ENCODE results near the gene AMIGO3. TPM values are rescaled to one million over a fixed set of nuclear protein-coding genes. Genes with fewer than 3 reads are reported as not detected.

Gene AMIGO3
- total RNA-seq, 1 donor from 2014 or later = not detected

GRCh38 chr3:49727154-49727923, 7.9 kb upstream of the AMIGO3 start:
- intact Hi-C loops (cut with micrococcal nuclease) = no loop called here
- ATAC-seq (no peak), DNase-seq (no peak)

DNA sequence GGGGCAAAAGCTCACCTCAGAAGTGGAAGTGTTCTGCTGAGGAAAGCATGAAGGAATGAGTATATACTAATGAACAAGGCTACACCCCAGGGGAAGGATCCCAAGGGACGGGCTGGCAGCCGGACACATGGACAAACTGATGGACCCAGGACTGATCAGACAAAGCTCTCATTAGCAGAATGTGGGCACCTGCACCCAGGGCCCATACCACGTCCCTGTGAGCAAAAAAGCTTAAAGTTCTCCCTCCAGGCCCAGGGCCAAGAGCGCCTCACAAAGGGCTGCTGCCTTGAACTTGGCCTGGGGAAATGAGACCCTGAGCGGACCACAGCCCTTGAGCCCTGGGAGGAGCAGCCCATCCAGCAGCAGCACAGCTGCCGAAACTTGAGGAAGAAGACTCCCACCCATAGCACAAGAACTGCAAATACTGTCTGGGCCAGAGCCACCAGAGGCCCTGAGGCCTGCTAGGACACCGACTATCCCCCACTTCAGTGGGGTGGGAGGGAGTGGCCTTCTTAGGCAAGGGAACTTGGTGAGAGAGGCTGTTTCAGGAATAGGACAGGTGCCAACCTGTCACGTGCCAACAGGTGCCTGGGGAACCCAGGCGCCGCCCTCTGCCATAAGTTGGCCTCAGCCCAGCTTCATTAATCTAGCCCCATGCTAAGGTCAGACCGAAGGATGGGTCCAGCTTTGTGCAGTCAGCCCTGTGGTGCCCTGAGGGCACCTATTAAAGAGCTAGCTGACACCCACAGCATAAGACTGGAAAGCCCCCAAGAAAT, 6.6 kb upstream of the AMIGO3 start:
- ATAC-seq (no peak), DNase-seq (no peak)
- intact Hi-C loops (cut with micrococcal nuclease) = no loop called here

DNA sequence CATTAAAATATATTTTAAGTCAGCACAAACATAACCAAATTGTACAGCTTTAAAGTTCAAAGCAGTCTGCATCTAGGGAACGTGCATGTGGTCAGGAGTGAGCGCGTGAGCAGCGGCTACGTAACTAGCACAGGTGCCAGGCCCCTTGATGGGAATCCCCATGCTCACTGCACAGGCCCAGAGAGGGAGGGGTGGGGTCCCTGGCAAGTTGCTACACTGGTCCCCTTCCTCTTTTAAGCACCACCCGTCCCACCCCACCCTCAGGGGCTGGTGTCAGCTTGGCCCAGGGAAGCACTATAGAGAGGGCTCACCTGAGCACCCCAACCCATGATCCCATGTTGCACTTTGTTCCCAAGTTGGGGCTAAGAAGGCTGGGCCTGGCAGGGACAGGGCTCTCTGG, 5.1 kb upstream of the AMIGO3 start:
- ATAC-seq = no peak
- intact Hi-C loops (cut with micrococcal nuclease) = no loop called here
- DNase-seq = no peak

DNA sequence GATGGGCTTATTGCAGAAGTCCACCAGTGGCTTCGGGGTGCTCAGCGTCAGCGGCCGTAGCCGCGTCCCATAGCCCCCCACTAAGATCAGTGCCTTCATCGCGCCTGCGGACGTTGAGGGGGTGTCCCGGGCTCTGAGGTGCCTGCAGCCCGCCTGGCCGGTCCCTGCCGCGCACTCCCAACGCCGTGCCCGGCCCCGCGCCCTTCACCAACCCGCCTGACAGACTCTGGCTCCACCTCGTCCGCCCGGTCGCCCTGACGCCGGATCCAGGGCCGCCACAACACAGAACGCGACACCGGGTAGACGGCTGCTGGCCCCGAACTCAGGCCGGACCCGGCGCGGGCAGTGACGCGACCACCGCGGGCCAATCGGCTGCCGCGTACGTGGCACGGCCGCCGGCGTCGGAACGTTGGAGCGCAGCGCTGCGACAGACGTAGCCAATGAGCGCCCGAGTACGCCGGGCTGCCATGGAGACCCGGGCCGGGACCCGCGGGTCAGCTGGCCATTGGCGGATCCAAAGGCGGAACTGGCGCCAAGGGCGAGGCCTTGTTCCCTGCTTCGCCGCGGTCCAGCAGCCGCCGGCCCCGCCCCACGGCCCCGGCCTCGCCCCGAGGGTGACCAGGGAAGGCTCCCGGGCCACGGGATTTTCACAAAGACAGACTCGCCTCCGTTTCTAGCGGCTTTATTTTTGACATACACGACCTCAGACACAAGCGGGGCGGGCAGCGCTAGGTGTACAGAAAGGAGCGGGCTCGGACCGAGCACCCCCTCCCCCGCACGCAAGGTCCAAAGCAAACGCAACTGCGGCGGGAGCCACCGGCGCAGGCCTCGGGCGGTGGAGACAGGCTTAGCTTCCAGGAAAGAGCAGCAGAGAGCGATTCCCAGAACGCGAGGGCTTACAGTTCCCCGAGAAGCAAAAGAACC, 4.4 kb upstream of the AMIGO3 start, which contains the start of gene GMPPB:
GMPPB (minus strand) TSS at position 324 of the 924 bp plus-strand sequence; CDS start at position 99, 225 bp downstream.
- peak; percentile 89 for ATAC-seq
- intact Hi-C loops (cut with micrococcal nuclease) = no loop called here
- DNase-seq = peak; percentile 99

DNA sequence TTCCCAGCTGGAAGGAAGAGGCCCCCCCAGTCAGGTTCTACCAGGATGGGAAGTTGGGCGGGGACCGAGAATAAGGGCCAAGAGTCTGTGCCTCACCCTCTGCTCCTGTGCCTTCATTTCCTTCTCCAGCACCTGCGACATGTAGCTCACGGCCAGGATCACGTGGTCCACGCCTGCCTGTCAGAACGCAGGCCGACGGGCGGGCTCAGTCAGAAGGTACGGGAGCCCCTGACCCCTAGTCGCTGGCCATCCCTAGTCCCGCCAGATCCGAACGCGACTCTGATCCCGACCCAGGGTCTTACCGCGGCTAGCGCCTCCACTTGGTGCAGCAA, 3.8 kb upstream of the AMIGO3 start:
- ATAC-seq (peak; percentile 13), DNase-seq (peak; percentile 72)
- intact Hi-C loops (cut with micrococcal nuclease) = no loop called here

- no peak for DNase-seq
- intact Hi-C loops (cut with micrococcal nuclease) = no loop called here
- no peak for ATAC-seq
Observed at GRCh38 chr3:49722896-49723295, 3.4 kb upstream of the AMIGO3 start.

- intact Hi-C loops (cut with micrococcal nuclease) = no loop called here
- DNase-seq = no peak
- ATAC-seq = no peak
Observed at GRCh38 chr3:49721896-49722781, 2.7 kb upstream of the AMIGO3 start.

DNA sequence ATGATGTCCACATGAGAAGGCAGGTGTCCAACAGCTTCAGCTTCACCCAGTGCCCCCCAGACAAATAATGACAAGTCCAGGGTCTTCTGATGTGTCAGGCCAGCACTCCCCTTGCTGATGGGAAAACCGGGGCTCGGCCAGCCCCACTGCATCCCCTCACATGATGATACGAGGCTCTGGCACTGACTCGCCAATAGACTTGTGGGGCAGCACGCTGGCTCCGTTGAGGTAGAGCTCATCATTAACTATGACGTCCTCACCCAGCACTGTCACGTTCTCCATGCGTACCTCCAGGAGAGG, 2.1 kb upstream of the AMIGO3 start:
- intact Hi-C loops (cut with micrococcal nuclease) = no loop called here
- ATAC-seq (no peak), DNase-seq (no peak)

GRCh38 chr3:49720855-49721595, 1.5 kb upstream of the AMIGO3 start:
- intact Hi-C loops (cut with micrococcal nuclease) = no loop called here
- ATAC-seq = no peak
- no peak for DNase-seq

GRCh38 chr3:49718858-49719213, 648 bp downstream of the AMIGO3 start:
- ATAC-seq (no peak), DNase-seq (no peak)
- intact Hi-C loops (cut with micrococcal nuclease) = no loop called here

- no peak for DNase-seq
- intact Hi-C loops (cut with micrococcal nuclease) = no loop called here
- ATAC-seq = no peak
Observed at GRCh38 chr3:49717959-49718857, 1.3 kb downstream of the AMIGO3 start.

DNA sequence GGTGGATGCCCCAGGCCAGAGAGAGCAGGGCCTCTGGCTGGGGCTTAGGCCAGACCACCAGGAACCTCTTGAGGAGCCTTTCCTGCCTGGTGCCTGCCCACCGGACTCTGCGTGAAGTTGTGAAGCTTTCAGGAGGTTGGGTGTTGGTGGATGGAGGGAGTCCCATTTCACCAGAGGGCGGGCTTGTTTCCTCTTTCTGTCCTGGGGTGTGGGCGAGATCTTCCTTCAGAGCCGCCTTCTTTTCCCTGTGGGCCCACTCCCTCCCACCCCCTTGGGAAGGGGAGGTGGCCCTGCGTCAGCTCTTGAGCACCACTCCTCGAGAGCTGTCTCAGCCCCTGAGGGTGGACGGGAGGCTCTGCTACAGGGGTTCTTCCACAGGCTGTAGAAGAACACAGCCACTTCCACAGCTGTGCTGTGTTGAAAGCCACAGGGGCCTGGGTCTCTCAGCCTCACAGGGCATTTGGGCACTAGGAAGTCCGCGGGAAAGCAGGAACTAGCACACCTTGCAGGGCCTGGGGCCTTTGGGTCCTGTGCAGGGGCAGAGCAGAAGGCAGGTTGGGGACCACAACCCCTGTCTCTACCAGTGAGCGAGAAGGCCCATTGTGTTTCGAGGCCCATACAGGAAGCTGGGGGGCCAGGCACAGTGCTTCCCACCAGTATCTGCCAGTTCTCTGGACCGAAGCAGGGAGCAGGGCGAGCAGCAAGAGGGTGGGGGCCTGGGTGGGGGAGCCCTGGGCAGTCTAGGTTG, 2.1 kb downstream of the AMIGO3 start:
- DNase-seq (no peak), ATAC-seq (no peak)
- intact Hi-C loops (cut with micrococcal nuclease) = no loop called here

- DNase-seq = peak; percentile 25
- intact Hi-C loops (cut with micrococcal nuclease) = no loop called here
- ATAC-seq = no peak
Observed at GRCh38 chr3:49716691-49717210, 2.7 kb downstream of the AMIGO3 start.

DNA sequence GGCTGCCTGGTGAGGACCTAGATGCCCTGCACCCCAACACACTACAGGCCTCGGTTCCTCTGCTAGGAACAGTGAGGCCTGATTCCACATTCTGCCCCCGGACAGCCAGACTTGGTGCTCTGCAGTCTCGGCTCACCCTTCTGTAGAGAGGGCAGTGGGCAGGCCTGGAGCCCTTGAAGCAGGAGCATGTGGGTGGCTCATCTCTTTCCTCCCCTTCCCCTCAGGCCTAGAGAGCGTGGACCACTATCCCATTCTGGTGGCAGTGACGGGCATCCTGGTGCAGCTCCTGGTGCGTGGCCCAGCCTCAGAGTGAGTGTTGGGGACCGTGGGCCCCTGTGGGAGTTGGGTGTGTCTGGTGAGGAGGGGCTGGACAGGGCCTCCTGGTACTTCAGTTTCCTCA, 3.3 kb downstream of the AMIGO3 start:
- DNase-seq = no peak
- no peak for ATAC-seq
- intact Hi-C loops (cut with micrococcal nuclease) = no loop called here

DNA sequence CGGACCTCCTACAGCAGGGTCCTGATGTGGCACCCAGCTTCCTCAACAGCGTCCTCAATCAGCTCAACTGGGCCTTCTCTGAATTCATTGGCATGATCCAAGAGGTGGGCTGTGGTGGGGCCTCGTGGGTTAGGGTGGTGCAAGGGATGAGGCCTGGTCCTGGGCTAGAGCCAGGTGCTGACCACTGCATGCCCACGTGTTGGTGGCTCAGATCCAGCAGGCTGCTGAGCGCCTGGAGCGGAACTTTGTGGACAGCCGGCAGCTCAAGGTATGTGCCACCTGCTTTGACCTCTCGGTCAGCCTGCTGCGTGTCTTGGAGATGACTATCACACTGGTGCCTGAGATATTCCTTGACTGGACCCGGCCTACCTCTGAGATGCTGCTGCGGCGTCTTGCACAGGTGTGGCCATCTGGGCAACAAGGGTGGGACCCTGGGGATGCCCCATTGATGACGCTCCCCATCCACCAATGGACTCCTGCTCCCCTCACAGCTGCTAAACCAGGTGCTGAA, 3.8 kb downstream of the AMIGO3 start:
- DNase-seq (peak; percentile 20), ATAC-seq (no peak)
- intact Hi-C loops (cut with micrococcal nuclease) = no loop called here
